ENCODE measurements around the gene NRIP1.
"Not testable (repeated sequence)": the region's sequence is repeated elsewhere in the genome, so short reads cannot be mapped to it uniquely, and the experiment has no call there.

NRIP1 gene

DNA sequence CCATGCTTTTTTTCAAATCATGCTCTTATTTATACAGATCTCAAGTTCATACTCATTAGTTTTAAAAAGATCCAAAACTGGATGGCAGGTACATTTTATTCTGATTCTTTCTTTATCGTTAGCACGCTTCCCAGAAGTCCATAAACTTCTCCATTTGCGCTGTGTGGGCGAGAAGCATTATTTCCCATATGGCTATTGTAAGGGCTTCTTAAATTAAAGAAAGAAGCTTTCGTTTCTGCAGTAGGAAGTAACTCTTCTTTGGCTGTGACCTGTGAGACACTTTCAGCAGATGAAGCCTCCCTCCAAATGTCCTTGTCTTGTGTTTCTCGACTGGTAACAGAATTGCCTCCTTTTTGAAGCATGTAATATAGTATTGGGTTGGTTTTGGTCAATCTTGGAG, 100.2 kb downstream of the NRIP1 start:
- DNase-seq, result no peak

GRCh38 chr21:14962217-14962616, 102.6 kb downstream of the NRIP1 start:
- no peak for DNase-seq

DNA sequence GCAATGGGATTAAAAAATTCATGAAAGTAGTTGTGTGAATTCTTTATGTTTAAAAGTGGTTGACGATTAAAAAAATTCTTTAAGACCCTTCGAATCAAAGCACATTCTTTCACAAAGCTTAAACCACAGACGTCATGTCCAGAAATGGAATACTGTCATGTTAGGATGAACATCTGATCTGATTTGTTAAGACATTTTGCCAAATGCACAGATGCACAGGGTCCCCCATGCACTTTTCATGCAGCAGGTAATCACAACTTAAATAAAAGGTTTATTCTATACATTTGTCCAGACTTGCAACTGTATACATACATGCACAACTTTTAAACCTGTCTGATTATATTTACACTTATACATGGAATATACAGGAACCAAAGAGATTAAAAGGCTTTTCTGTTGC, 103.3 kb downstream of the NRIP1 start:
- no peak for DNase-seq

DNA sequence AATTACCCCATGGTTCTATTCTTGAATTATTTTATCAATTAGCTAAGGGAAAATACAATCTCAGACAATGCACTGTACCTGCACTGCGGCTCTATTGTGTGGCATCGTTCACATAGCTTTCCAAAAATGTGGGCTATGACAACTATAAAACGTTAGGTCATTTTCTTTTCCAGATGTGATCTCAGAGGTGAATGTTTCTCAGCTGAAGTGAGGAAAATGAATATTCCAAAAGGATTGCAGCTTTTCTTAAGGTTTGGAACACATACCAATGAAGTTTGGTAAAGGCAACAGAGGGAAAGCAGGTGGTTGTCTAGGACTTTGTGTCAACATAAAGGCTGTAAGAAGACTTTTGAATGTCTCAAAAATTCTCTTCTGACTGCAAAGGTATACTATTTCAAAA, 105.5 kb downstream of the NRIP1 start:
- DNase-seq, result no peak

- DNase-seq, result no peak
Observed at GRCh38 chr21:14957836-14958235, 107.0 kb downstream of the NRIP1 start.

DNA sequence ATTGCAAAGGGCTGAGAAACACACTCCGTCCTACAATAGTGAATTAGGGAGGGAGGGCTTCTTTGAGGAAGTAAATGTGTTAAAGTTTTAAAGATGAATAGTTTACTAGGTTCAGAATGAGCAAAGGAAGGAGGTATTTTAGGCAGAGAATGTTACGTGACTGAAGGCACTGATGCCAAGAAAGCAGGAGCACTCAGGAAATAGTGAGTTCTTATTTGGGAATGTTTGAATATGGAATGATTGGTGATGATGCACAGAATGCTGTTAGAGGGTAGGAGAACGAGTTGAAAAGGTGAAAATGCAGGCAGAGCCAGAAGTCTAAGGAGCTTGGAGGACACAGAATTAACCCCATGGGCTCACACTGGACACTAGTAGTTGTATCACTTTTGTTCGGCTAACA, 108.0 kb downstream of the NRIP1 start:
- DNase-seq, result no peak

DNA sequence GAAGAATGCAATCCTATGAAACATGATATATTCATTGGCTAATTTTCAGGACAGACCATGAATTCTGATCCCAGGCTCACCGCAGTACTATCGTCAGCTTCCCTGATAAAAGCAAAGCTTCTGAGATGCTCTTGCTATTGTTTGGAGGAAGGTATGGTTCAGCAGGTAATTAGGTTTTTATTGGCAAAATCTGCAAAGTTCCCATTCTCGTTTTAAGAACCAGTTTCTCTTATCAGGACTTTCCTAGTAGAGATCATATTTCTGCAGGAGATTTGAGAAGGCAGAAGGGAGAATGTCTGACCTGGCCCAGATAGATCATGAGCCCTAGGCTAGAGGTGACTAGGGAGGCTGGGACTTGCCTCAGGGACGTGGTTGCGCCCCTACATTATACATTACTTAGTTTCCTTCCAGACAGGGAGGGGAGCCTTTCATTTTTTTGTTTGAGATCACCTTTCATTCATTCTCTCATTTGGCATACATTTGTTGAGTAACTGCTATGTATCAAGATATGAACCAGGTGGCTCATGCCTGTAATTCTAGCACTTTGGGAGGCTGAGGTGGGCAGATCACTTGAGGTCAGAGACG, 108.8 kb downstream of the NRIP1 start:
- no peak for DNase-seq

DNA sequence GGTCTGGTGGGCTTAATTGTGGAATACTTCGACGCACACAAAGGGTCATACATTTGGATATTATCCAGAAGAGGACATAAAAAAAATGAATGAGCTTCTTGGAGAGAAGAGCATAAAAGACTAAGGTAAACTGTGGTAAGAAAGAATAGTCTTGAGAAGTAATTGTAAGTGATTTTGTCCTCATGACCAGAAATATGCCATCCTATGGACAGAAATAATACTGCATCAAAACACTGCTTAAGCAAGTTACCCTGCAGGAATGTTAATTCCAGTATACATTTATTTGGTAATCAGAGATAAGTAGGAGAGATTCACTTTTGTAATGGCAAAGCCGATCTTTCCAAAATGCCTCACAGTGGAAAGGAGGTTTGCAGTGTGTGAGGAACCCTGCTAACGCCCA, 111.9 kb downstream of the NRIP1 start:
- no peak for DNase-seq

- no peak for DNase-seq
Observed at GRCh38 chr21:14949603-14950002, 115.2 kb downstream of the NRIP1 start.

DNA sequence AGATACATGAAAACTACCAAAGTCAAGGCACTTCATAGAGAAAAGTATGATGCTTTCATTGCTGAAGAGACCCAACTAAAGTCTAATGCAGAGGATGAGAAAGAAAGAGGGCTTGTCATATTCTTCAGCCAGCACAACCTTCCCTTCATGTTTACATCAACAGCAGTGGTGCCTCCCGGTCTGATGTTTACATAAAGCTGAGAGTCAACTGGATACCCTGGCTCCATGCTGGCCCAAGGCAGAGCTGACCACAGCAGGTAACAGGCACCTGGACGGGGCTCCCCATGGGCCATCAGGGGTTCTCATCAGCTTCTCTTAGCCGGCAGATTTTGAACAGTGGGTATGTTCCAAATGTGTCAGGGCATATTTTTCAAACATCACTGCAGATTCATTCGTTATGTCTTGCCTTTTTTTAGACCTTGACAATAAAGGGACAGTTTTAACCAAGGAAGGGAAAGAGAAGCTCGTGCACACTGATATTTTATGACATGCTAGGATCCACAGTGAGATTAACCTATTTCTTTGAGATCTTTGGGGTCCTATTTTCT, 117.1 kb downstream of the NRIP1 start:
- no peak for DNase-seq

- no peak for DNase-seq
Observed at GRCh38 chr21:14945176-14945575, 119.6 kb downstream of the NRIP1 start.

GRCh38 chr21:14943616-14944015, 121.2 kb downstream of the NRIP1 start:
- DNase-seq, result no peak

DNA sequence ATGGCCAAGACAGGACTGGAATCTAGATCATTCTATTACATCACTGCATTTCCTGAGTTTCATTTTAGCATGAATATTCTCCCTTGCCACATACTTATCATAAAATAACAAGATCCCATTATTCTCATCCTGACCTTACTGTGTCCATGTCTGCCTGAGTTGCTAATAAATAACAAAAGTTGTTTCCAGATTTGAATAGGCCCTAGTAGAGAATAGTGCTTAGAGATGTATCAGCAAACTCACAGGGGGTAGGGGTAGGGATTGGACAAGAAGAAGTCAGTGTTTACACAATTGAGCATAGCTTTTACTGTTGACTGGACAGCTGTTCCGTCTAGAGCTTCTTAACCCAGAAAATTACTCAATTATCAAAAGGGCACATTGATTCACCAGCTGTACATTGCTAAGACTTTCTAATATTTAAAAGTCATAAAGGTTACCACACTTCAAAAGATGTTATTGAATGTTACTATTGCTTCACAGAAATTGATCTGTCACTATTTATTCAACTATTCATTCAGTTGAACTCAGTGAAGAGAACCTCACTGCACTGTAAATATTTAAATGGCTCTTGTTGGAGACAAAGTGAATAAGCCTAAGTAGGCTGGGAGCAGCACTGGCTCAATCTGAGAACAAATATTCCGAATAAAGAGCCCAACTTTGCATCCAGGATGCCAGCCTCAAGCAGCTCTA, 121.9 kb downstream of the NRIP1 start:
- no peak for DNase-seq

- DNase-seq, result not testable (repeated sequence)
Observed at GRCh38 chr21:14927324-14927723, 137.5 kb downstream of the NRIP1 start.

DNA sequence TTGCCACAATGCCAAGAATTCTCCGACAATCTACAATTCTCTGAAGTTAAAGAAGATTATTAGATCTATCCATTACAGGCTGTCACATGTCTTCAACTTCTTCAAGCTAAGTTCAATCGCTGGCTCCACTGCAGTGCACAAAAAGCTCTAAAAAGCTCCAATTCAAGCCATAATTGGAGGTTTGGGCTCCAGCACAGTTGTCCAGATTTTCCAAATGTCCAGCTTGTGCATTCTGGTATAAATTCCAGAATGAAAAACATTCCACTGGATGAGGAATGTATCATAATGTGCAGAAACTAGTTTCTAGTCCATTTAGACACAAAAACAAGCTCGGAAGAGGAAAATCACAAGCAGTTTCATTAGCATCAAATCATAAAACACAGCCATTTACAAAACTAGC, 138.6 kb downstream of the NRIP1 start:
- no peak for DNase-seq

DNA sequence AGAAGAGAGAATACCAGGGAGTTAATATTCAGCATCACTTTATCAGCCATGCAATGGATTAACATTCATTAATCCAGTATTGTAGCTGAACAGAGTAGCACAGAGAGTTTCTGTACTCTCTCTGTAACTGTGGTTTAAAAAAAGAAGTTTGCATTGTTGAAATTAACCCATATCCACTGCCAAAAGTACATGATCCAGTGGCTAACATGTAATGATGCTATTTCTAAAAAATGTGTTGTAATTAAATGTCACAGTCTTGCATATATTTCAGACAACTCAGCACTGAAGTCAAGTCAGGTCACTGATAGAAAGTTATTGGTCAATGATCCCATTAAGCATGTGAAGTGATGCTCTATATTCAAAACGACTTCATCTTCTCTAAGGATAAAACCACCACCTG, 141.3 kb downstream of the NRIP1 start:
- no peak for DNase-seq

DNA sequence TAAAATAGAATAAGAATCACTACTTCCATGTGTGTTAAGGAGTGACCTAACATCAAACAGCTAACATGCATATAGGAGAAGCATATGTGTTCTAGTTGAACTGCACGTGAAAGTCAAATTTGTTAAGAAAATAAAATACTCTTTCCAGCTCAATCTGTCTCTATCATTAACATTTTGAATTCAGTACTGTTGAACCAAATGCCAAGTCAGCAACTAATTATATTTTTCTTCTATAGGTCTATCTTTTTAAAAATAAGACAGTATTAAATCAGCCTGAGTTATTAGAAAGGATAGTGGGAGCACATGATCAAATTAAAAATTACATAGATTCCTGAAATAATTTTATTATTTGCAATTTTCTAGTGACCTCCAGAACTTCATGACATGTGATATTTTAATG, 141.8 kb downstream of the NRIP1 start:
- no peak for DNase-seq

GRCh38 chr21:14918527-14918926, 146.3 kb downstream of the NRIP1 start:
- no peak for DNase-seq

GRCh38 chr21:14917762-14918161, 147.0 kb downstream of the NRIP1 start:
- DNase-seq, result no peak

- DNase-seq, result no peak
Observed at GRCh38 chr21:14916676-14917141, 148.1 kb downstream of the NRIP1 start.

DNA sequence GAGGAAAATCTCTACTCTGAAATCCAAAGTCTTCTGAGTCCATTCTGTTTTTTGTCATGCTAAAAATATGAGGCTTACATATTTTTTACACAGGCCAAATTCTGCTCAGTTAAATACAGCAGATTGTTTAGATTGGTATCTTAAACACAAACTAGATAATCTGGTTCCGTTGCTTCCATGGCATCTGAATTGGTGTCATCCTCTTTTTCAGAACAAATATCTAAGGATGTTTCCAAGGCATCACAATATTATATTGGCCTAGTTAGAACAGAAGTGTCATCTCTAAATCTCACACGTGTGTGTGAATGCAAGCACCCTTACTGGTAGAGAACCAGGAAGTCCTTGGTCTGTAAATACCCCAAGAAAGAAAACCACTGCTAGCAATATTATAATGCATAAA, 151.2 kb downstream of the NRIP1 start:
- no peak for DNase-seq

DNA sequence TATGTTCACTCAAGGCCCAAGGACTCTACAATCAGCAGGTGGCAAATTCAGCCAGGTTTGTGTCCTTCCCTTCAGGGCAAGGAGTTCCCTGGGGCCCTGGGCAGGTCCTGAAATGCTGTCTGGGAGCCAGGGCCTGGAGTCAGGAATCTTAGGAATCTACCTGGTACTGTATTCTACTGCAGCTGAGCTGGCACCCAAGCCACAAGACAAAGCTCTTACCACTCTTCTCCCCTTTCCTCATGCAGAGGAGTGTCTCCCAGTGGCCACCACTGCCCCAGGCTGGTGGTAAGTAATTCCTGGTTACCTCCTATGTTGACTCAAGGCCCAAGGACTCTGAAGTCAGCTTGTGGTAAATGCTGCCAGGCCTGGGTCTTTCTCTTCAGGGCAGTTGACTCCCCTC, 153.4 kb downstream of the NRIP1 start:
- no peak for DNase-seq
